Pulmonary artery endothelial cell (primary cell): ENCODE data around the gene PLK5. TPM values are rescaled to one million over a fixed set of nuclear protein-coding genes. Genes with fewer than 3 reads are reported as not detected.

Experiments
- DNase-seq: peaks from one replicate; pipeline ENCODE4 v3.0.0-alpha.2; 2011; ENCODE audit warnings: low read depth, low spot score
- total RNA-seq: library from RNA; depleted of rRNA; stranded (reverse); fragments of >200 nt; gene quantifications from 2 replicates; pipeline ENCODE4 v1.2.3, GENCODE V29; 2014

The PLK5 gene
- total RNA-seq, 1 donor from 2014 or later = not detected

DNA sequence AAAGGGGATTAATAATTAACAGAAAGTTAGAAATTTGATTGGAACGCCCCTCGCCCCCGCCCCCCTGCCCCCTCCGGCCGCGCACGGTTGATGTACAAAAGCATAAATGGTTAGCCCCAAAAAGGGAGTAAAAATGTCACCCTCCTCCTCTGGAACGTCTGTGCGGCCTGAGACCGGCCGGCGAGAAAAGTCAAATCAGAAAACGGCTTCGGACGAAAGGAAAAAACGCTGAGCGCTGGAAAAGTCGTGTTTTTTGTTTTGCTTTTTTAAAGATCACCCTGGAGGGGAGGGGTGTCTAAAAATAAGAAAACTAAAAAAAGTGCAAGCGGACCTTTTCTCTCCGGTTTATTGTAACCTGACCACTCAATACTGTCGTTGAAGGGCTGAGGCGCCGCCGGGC is 31.1 kb downstream of the PLK5 start:
- DNase-seq = no peak

DNA sequence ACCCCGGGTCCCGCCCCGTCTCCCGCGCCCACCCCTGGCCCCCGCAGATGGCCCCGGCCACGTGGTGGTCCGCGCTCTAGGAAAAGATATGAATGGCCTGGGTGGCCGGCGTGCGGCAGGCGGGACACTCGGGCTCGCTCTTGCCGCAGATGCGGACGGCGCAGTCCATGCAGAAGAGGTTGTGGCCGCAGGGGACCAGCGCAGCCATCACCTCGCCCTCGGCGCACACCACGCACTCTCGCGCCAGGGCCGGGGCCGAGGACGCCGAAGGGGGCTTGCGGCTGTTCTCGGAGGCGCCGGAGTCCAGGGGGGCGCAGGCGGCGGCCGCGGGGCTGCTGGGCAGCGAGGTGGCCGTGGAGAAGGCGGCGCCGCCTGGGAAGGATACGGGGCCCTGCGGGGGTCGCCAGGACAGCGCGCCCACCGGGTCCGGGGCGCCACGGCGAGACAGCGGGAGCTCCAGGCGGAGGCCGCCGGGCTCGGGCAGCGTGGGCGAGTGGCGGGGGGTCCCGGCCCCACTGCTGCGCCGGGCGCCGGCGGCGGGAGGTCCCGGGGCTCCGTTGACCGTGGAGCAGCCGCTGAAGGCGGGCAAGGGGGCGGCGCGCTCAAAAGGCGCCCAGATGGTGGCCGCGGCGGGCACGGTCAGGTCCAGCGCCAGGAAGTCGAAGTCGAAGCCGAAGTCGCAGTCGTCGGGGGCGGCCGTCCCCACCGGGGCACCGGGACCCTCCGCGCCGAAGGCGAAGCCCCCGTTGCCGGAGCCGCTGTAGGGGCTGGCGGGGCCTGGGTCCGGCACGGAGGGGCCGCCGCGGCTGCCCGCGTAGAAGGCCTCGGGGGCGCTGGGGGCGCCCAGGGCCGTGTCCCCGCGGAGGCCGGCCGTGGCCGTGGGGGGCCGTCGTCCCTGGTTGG is 31.9 kb downstream of the PLK5 start:
- no peak for DNase-seq

DNA sequence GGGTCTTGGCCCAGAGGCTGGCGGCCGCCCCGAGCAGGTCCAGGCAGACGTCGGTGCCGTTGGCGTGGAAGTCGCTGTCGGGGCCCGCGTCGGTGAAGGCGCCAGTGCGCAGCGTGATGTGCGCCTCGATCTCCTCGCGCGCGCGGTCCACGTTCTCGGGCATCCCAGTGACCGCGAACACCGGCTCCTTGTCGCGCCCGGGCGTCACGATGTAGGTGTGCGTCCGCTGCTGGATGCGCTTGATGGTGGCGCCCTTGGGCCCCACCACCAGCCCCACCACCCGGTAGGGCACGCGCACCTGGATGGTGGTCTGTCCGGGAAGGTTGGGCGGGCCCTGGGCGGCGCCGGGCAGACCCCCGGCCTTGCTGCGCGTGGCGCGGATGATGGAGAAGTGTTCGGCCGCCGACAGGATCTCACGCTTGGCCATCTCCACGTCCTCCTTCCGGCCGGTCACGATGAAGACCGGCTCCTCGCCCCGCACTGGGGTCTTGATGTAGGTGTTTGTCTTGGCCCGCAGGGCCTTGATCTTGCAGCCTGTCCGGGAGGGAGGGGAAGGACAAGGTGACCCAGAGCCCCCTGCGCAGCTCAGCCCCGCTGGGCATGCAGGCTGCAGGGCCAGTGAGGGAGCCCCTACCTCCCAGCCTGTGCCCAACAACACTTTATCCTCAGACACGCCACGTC is 32.7 kb downstream of the PLK5 start:
- DNase-seq = no peak

DNA sequence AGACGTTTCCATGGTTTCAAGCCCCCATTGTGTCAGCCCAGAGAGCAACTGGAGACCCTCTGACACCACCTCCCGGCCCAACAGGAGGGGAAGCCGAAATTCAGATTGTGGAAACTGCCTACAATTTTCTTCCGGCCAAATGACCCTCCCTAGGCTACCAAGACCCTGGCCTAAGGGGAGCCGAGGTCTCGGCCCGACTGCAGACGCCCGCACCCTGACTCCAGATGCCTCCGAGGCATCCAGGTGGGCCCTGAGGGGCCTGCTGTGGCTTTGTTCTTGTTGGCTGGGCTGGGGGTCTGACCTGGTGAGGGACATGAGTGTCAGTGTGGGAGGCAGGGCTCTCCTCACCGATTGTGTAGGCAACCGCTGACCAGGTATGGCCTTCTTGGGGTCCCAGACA is 34.7 kb downstream of the PLK5 start:
- DNase-seq = no peak

DNA sequence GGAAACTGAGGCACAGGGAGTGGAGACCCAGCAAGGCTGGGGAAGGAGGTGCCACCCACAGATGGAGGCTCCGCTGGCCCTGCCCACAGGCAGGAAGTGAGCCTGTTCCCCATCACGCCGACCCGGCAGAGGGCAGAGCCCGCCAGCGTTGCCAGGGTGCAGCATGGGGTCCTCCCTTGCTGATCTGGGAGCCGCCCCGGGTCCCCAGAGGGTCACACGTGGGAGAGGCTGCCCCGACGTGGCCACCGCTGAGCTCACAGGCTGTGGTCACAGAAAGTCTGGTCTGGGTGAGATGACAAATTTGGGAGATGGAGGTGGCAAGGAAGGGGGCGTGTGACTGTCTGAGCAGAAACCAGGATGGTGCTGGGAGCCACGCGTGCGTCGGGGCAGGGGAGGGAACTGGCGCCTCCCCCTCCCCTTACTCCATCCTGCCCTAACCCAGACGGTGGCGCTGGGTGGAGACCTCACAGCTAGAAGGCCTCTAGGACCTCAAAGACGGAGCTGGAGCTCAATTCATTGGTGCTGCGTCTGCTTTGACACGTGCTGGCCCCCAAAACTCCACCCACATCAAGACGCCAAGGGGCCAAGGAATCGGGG is 36.5 kb downstream of the PLK5 start:
- DNase-seq = no peak

DNA sequence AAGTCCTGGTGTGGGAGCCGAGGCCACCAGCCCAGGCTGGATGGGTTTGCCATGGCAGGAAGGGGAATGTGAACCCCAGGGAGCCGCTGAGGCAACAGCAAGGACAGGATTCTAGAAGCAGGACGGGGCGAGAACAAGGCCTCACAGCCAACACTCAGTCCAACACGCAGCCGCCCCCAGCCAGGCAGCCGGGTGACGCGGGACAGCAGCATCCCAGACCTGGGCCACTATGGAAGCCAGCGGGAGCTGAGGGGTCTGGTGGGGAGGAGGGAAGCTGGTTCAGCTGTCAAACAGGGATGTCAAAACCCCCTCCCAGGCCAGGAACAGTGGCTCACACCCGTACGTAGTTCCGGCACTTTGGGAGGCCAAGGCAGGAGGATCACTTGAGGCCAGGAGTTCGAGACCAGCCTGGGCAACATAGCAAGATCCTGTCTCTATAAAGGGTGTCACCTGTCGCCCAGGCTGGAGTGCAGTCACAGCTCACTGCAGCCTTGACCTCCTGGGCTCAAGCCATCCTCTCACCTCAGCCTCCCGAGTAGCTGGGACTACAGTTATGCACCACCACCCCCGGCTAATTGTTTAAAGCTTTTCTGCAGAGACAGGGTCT is 37.5 kb downstream of the PLK5 start:
- no peak for DNase-seq

DNA sequence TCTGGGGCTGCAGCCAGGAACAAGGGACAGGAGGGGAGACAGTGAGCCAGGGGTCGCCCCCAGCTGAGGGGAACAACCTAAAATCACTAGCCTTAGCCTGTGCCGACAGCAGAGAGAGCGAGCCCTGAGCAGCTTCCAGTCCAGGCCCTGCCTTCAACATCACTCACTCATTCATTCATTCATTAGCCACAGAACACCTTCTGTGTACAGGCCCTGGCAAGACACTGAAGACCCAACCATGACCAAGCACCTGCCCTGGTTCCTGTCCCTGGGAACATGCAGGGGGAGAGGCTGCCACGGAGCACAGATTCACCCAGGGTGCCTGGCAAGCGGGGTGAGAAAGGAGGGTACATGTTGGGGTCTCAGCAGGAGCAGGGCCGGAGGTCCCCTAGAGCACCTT is 39.4 kb downstream of the PLK5 start:
- DNase-seq = no peak

DNA sequence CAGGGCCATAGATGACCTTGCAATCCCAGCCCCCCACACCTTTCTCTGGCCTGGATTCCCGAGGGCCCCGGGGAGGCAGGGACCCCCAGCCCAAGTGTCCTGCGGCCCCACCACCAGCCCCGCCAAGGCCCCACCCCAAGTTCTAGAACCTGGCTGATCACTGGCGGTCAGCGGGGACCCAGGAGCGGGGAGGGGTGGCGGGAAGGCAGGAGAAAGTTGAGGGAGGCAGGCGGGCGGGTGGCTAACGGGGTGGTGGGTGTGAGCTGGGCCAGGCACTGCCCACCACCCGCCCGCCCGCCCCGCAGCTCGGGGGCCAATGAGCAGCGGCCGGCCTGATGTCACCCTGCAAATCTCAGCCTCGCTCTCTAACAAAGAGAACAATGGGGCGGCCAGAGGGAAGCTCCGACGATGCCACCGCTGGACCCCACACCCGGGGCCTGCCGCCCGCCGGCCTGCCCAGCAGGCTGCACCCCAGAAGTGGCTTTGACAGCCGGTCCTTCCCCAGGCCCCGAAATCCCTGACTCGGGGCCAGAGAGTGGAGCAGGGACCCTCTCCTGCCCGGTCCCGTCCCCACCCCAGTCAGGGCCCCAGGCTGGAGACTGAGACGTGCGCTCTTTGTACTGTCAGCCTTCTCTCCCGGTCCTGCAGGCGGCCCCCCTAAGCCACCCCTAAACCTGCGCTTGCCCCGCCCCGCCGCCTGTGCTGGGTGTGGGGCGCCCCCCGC is 42.7 kb downstream of the PLK5 start:
- DNase-seq = peak; percentile 60

DNA sequence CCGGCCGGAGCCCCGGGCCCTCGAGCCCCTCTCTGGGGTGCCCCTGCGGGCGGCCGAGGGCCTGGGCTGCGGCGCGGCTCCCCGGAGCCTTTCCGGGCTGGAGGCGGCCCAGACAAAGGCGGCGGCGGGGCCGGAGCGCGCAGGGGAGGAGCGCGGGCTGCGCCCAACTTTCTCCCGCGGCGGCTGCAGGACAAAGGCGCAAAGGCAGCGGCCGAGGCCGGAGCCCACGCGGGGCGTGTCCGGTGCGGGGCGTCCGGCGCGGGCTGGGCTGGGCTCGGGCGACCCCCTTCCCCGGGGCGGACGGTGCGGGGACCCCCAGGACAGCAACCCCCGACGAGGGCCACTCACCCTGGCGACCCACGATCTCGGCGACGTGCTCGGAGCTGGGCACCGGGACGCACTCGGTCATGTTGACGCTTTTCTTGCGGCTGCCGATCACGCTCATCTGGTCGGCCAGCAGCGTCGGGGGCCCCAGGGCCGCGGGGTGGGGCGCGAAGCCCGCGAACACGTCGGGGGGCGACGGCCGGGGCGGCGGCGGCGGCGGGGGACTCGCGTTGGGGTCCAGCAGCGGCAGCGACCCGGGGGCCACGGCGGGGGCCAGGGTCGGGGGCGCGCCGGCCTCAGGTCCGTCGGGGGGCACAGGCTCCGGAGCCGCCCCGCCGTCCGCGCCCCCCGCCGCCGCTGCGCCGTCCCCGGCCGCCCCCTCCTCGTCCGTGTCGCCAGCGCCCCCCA is 43.4 kb downstream of the PLK5 start:
- no peak for DNase-seq

DNA sequence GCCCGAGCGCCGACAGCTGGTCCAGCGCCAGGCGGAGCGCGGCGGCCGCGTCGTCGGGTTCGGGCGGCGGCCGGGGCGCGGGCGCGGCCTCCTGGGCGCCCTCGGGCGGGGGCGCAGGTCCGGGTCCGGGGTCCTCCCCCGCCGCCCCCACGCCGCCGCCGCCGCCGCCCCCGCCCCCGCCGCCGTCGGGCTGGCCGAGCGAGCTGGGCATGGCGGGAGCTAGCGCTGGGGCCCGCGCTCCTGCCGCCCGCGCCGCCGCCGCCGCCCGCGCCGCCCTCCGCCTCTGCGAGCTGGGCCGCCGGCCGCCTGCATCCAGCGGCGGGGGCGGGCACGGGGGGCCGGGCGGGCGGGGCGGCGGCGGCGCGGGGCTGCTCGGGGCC is 44.0 kb downstream of the PLK5 start:
- DNase-seq = no peak

DNA sequence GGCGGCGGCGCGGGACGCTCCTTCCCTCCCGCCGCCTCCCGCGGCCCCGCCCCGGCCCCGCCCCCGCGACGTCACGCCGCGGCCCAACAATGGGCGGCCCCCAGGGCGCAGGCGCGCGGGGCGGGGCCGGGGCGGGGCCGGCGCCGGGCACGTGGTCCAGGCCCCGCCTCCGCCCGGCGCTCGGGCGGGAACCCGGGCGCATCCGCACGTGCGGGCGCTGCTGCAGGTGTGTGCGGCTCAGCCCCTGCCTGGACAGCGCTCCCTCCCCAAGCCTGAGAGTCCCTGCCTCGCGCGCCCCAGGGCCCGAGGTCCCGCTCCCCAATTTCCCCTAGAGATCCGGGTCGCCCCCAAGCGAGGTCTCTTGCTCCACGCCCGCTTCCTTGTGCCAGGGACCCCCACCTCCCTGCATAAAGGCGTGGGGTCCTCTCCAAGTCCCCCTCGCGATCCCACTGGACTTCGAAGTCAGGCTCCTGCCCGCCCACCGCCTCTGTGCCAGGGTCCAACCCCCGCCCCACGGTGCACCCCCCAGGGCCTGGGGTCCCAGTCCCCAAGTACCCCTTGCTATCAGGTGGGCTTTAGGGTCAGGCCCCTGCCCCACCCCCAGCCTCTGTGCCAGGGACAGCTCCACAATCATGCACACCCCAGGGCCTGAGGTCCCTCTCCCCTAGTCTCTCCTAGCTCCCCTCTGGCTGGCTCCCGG is 44.6 kb downstream of the PLK5 start, which contains the start of gene MEX3D:
Gene MEX3D (minus strand): TSS at position 6 of the 700 bp plus-strand sequence. CDS start 267 bp downstream, outside the sequence.
- no peak for DNase-seq

DNA sequence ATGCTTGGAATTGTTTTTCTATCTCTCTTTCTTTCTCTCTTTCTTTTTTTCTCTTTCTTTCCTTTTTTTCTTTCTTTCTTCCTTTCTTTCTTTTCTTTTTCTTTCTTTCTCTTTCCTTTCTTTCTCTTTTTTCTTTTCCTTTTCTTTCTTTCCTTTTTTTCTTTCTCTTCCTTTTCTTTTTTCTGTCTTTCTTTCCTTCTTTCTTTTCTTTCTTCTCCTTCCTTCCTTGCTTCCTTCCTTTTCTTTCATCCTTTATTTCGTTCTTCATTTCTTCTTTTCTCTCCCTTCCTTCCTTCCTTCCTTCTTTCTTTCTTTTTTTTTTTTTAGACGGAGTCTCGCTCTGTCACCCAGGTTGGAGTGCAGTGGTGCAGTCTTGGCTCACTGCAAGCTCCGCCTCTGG is 46.1 kb downstream of the PLK5 start:
- DNase-seq = no peak

DNA sequence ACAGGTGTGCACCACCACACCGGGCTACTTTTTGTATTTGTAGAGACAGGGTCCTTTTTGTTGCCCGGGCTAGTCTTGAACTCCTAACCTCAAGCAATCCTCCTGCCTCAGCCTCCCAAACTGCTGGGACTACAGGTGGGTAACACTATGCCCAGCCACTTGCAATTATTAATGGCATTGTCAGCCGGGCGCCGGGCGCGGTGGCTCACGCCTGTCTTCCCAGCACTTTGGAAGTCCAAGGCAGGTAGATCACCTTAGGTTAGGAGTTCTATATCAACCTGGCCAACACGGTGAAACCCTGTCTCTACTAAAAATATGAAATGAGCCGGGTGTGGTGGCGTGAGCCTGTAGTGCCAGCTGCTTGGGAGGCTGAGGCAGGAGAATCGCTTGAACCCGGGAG is 47.0 kb downstream of the PLK5 start:
- no peak for DNase-seq

DNA sequence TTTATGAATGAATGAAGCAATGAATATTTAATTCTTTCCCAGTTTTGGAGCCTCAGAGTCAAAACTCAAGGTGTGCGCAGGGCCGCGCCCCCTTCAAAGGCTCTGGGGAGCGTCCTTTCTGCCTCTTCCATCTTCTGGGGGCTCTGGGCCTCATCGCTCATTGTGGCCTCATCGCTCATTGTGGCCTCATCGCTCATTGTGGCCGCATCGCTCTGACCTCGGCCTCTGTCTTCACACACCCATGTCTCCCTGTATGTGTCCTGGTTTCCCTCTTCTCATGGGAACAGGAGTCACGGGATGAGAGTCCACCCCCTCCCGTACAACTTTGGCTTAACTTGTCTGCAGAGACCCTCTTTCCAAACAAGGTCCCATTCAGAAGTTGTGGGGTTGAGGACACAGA is 47.5 kb downstream of the PLK5 start:
- DNase-seq = no peak

DNA sequence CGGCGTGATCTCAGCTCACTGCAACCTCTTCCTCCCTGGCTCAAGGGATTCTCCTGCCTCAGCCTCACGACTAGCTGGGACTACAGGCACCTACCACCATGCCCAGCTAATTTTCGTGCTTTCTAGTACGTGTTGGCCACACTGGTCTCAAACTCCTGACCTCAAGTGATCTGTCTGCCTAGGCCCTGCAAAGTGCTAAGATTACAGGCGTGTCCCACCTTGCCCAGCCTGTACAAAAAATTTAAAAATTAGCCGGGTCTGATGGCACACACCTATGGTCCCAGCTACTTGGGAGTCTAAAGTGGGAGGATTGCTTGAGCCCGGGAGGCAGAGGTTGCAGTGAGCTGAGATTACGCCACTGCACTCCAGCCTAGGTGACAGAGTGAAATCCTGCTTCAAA is 48.9 kb downstream of the PLK5 start:
- DNase-seq = no peak

DNA sequence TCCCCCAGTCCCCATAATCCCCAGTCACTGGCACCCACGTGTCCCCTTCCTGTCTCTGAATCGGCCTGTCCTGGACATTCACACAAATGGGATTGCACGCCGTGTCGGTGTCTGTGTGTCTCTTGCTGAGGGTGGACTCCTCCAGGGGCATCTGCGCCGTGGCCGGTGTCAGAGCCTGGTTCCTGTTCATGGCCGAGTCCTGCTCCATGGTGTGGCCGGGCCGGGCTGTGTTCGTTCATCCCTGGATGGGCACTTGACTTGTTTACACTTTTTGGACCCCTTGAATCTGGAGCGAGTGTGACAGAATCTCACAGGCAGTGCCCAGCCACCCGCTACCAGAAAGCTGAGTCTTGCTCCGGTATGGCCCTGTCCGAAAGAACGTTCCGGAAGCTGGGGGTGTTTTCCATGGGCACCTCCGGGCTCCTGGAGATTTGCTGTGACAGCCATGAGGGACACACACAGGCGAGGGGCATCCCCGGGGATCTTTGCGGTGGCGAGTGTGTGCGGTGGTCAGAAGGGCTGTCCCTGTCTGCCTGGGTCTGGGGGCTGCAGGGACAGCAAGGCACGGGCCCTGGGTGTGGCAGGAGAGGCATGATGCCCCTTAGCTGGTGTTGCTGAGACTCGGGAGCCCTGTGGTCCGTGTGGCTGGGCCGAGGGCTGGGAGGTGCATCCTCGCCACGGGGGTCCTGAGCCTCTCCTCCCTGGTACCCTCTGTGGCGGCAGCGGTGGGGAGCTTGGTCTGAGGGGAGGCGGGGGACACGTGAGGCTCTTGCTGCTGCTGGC is 50.7 kb downstream of the PLK5 start:
- DNase-seq = no peak

DNA sequence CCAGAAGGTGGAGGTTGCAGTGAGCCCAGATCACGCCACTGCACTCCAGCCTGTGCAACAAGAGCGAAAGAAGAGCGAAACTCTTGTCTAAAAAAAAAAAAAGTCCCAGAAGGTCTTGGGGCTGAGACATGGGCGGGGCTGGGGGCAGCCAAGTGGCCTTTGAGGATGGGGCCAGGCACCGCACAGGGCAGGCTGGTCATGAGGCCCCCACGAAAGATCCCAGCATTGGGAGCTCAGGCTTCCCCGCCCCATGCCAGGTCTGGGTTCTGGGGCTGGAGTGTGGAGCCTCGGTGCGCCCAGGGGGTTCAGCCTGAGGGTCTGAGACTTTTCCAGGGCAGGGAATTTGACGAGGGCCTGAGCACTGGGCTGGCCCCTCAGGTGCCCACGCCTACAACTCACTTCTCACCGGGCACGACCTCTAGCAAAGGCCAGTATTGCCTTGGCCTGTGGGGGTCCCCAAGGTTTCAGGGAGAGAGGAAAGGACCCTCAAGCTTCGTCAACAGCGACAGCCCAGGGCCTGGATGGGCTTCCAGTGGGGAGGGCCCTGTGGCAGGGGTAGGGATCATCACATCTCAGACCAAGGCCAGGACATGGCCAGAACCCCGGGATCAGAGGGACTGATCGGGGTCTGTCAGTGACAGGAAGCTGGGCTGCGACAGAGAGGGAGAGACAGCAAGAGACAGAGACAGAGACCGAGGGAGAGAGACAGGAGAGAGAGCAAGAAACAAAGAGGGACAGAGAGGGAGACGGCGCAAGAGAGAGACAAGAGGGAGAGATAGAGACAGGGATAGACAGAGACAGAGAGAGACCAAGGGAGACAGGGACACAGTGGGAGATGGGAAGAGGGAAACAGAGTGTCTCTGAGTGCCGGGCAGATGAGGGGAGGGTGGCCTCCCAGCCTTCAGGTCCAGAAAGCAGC is 51.7 kb downstream of the PLK5 start:
- DNase-seq = no peak
